T-helper 1 cell treated with Interleukin-12 subunit alpha and Interleukin-12 subunit beta and Interleukin-4 antibody, amounts not matched to agents 30 ng/mL and 1 ng/mL, for 36 hours (primary cell): ENCODE measurements around the gene SNAPC4. TPM values are rescaled to one million over a fixed set of nuclear protein-coding genes. Genes with fewer than 3 reads are reported as not detected.

Experiments
- intact Hi-C: fragments of 100-400 bp; cut with micrococcal nuclease; formaldehyde crosslinking; loops from one replicate; pipeline ENCODE4 v1.15.1; 2024
- total RNA-seq: library from RNA; stranded (reverse); gene quantifications from 2 replicates; pipeline ENCODE4 v1.2.3, GENCODE V29; 2022

SNAPC4 gene
- total RNA-seq, 1 donor from 2014 or later: 16.2 TPM

- intact Hi-C loops: no loop called here
Measured at GRCh38 chr9:136374183-136374575, 25.8 kb downstream of the SNAPC4 start.

DNA sequence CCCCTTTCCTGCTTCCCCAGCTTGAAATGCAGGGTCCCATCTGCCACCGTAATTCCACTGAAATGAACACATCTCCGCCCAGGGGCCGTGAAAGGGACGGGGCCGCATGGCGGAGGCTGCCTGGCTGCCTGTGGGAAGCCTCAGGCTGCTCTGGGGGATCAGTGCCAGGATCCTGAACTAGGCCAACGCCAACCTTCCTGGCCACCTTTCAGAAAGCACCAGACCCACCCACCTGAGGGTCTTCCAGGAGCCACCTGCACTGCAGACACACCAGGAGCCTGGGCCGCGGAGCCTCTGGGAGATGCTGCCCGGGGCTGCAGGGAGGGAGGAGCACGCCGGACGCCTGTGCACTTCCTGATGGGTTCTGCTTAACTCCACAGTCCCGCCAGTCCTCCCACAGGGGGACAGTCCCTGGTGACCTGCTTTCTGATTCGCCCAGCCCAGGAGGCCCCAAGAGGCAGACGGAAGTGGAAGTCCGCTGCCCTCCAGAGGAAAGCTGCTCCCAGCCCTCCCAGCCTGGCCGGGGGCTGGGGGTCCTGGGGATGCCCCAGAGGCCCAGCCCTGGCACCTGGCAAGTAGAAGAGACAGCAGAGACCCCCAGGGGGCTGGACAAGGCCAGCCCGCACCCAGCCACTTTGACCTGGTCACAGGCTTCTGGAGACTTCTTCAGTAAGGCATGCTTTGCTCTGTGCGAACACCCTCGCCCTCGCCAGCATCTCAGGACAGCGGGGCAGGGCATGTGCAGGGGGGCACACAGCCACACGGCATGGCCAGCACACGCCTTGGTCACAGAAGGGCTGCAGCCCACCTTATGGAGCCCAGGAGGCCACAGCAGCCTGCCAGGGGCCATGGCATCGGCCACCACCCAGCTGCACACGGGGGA lies 26.4 kb downstream of the SNAPC4 start, which contains the start of gene CARD9:
Gene CARD9, minus strand, starts transcription at position 370 of the 883 bp plus-strand sequence. CDS start 1,591 bp downstream, outside the sequence.
- intact Hi-C loops: no loop called here

DNA sequence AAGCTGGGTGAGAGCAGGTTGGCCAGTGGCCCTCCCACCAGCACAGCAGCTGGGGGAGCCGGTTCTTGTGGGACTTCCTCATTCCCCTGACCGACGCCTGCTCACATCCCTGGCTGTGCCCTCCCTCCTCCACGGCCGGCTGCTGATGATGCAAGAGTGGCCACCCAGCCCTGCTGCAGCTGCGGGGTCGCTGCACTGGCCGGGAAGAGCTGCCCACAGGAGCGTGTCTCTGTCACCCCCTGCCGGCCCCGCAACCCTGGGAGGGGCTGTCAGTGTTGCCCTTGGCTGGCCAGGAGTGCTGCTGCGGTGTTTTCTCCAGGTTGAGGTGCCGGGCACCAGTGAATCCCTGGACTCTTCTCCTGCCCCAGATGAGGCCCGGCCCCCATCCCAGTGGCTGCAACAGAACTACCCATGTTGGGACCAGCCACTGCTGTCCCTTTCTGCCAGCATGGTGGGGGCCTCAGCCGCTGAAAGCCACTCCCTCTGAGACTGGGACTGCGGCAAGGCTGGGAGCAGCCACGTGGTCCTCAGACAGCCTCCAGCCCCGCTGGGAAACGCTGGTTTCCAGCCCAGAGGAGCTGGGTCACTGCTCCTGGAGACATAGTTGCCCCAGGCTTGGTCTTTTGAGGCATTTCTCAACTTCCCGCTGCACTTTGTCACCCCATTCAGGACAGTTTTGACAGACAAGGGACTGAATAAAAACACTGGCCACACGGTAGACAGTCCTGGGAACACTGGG lies 27.2 kb downstream of the SNAPC4 start:
- intact Hi-C loops: no loop called here

DNA sequence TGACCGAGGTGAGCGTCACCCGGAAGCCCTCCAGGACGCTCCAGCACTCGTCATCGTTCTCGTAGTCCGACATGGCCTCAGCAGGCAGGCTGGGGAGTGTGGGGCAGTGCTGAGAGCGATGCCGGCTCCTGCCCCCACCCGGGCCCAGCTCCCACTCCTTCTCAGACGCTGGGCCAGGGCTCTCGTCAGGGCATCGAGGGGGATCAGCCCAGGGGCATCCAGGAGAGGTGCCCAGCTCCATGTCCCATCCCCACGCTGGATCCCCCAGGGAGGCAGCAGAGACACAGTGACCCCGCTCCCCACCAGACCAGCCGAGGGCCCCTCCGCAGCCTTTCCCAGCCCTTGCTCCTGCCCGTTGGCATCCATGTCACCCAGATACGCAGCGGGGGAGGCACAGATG lies 28.0 kb downstream of the SNAPC4 start:
- intact Hi-C loops: no loop called here

GRCh38 chr9:136371533-136371880 lies 28.5 kb downstream of the SNAPC4 start:
- intact Hi-C loops: no loop called here

GRCh38 chr9:136370687-136371532 lies 29.1 kb downstream of the SNAPC4 start:
- intact Hi-C loops: no loop called here

DNA sequence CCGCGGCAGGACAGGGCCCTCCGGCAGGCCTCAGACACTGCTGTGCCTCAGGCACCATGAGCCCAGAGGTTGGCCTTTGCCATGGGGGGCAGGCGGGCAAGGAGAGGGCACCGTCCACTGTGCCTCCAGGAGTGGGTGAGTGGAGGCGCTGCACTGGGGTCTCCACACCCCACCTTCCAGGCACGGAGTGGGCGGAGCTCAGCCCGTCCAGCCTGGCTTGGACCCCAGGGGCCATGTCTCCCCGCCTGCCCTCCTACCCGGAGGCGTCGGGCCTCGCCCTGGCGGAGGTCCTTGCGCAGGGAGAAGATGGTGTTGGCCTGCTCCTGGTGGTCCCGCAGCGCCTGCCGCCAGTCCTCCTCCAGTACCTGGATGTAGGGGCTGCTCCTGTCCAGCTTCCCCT lies 29.9 kb downstream of the SNAPC4 start:
- intact Hi-C loops: no loop called here

GRCh38 chr9:136368190-136368589 lies 31.8 kb downstream of the SNAPC4 start:
- intact Hi-C loops: loop anchor here (10.0 kb wide), 1 partner anchor 427 kb away; the partner anchor contains the start of genes CCDC183 and TMEM141

GRCh38 chr9:136367296-136368145 lies 32.4 kb downstream of the SNAPC4 start:
- intact Hi-C loops: loop anchor here (10.0 kb wide), 1 partner anchor 427 kb away; the partner anchor contains the start of genes CCDC183 and TMEM141

GRCh38 chr9:136366826-136367225 lies 33.1 kb downstream of the SNAPC4 start:
- intact Hi-C loops: loop anchor here (10.0 kb wide), 1 partner anchor 428 kb away; the partner anchor contains the start of genes CCDC183 and TMEM141

DNA sequence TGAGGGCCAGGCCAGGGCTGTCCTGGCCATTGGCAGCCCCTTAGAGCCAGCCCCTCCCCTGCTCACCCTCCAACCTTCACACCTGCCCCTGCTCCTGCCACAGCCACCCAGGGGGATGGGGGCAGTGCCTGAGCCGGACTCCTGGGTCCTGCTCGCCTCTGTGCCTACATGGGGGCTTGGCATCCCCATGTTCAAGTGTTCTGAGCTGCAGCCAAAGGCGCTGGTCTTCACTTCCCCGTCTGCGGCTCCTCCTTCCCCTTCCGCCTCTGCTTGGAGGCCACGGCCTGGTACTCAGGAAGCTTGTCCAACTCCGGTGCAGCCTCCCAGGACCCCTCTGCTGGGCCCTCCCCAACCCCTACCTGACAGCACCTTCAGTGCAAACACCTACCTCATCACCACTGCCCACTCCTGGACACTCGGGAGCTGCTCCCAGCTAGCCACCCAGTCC lies 34.2 kb downstream of the SNAPC4 start:
- intact Hi-C loops: loop anchor here (10.0 kb wide), 1 partner anchor 429 kb away; the partner anchor contains the start of genes CCDC183 and TMEM141

DNA sequence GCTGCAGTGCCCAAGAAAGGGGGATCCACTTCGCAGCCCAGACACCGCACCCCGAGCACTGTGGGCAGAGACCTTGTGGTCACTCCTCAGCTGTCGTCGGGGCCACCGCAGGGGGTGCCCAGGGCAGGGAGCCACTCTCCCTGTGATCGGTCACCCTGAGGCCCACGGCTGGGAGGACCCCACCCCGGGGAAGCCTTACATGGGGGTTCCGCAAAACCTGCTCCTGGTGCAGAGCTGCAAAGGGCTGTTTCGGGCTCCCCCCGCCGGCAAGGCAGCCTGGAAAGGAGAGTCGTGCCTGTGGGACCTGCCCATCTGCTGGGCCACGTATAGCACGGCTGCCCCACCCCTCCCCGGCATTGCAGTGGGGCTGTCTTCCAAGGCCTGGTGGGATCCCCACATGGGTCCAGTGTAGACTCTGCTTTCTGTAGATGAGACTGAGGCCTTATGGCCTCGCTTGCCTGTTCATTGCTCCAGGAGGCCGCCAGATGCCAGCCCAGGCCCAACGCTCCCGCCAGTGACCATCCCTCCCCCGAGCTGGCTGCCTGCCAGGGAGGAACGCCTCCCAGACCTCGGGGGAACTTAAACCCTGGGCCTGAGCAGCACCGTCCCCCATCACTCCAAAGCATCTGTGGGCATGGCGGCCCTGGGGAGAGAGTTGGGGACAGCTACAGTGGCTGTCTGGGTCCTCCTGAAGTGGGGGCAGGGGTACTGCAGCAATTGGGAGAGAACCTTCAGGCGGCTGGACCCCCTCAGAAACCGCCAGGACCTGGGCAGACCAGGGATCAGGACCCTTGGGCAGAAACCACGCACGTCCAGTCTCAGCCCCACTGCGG lies 34.8 kb downstream of the SNAPC4 start:
- intact Hi-C loops: loop anchor here (10.0 kb wide), 1 partner anchor 430 kb away; the partner anchor contains the start of genes CCDC183 and TMEM141

DNA sequence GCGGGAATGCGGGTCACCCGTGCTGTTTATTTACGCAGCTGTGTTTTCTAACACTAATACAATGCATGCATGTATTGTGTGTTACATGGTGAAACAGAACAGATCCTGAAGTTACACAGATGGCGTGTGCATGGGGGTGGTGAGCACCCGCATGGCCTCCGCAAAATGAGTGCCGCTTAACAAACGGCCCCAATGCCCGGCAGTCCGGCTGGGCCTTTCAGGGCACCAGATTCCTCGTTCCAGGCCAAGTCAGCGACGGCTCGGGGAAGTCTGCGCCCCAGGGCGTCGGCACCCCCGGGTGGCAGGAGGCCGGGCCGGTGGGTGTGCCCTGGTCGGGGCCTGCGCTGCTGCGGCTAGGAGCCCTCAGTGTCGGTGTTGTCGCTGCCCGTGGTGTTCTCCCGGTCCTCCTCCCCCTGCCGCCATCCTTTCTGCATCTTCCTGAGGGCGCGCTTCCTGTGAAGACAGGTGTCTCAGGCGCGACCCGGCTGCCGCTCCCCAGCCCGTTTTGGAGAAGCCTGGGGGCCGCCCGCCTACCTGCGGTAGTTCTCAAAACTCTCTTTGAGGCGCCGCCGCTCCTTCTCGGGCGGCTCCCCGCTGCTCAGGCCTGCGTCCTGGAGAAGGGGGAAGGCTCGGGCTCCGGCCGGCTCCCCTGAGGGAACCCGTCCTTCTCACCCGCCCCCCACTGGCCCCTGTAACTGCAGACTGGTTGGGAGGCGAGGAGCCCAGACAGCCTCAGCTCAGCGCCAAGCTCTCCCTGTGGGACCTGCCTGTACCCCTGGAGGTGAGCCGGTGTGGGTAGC lies 35.8 kb downstream of the SNAPC4 start:
- intact Hi-C loops: loop anchor here (1.0 to 10.0 kb wide), 13 partner anchors 21 to 1241 kb away; partner anchors contain the start of genes ARRDC1, CCDC183, ENTR1 and GPSM1

DNA sequence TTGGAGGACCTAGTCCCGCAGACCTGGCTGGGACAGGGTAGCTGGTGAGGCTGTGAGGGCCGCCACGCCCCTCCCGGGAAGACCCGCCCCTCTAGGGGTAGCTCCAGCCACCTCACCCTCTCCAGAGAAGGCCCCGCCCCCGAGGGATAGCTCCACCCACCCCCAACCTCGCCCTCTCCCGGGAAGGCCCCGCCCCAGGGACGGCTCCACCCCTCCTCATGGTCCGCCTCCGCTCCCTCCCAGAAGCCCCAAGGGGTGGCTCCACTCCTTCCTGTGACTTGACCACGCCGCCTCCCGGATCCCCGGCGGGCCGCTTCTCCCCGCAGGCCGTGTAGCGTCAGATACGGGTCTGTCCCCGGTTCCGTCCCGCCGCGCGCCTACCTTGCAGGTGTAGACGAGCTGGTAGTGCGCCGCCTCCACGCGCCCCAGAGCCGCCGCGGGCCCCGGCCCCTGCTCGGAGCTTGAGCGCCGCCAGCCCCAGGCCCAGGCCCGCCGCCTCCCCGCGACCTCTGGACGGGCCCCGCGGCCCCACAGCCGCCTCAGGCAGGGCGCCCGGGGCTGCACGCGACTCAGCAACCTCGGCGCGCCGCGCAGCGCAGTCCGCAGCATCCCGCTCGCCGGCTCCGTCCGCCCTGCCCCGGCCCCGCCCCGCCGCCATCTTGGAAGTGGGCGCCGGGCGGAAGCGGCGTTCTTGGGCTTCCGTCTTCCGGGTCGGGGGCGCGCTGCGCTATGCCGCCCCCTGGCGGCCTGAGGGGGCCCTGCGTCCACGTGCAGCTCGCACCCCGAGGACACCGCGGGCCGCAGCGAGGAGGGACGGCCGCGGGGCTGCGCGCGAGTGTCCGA lies 36.6 kb downstream of the SNAPC4 start, which contains the start of gene DNLZ:
Gene DNLZ, minus strand, starts transcription at position 639 of the 843 bp plus-strand sequence. Its CDS starts 30 bp downstream, at position 609.
- intact Hi-C loops: loop anchor here (1.0 to 10.0 kb wide), 13 partner anchors 21 to 1242 kb away; partner anchors contain the start of genes ARRDC1, CCDC183, ENTR1 and GPSM1

DNA sequence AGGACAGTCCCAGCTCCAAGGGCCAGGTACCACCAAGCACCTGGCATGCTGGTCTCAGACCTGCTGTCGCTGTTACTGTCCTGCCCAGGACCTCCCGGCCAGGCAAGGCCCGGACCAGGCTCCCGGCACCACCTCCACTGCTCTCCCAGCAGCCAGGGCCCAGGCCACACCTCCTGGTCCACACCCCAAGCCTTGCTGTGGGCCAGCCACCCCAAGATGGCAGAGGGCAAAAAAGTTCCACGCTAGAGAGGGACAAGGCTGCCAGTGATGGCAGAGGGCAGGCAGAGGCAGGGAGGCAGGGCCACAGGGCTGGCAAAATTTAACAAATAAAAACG lies 37.6 kb downstream of the SNAPC4 start:
- intact Hi-C loops: loop anchor here (10.0 kb wide), 1 partner anchor 432 kb away; the partner anchor contains the start of genes CCDC183 and TMEM141

- intact Hi-C loops: loop anchor here (10.0 kb wide), 1 partner anchor 433 kb away; the partner anchor contains the start of genes CCDC183 and TMEM141
Measured at GRCh38 chr9:136361754-136362449, 38.1 kb downstream of the SNAPC4 start.
